HTR-8/SVneo (cell line): ENCODE results near the gene LMF2.
"Not testable (repeated sequence)": the region's sequence is repeated elsewhere in the genome, so short reads cannot be mapped to it uniquely, and the experiment has no call there.

Experiments
- DNase-seq: peaks from one replicate; pipeline ENCODE4 v3.0.0; 2011; ENCODE audit warnings: low spot score, mixed read lengths; ENCODE audit not compliant: insufficient read length
- FAIRE-seq: peaks from 2 replicates; lab custom pipeline; 2011; peaks lifted over from hg19 to GRCh38; lab: Jason Lieb, UNC

LMF2 gene, protein sequence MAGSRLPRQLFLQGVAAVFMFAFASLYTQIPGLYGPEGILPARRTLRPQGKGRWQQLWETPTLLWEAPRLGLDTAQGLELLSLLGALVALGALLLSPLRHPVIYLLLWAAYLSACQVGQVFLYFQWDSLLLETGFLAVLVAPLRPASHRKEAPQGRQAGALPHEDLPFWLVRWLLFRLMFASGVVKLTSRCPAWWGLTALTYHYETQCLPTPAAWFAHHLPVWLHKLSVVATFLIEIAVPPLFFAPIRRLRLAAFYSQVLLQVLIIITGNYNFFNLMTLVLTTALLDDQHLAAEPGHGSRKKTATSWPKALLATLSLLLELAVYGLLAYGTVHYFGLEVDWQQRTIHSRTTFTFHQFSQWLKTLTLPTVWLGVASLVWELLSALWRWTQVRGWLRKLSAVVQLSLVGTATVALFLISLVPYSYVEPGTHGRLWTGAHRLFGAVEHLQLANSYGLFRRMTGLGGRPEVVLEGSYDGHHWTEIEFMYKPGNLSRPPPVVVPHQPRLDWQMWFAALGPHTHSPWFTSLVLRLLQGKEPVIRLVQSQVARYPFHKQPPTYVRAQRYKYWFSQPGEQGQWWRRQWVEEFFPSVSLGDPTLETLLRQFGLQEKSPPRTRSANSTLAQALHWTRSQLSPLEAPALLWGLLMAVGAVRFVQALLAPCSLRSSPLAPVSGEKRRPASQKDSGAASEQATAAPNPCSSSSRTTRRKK

DNA sequence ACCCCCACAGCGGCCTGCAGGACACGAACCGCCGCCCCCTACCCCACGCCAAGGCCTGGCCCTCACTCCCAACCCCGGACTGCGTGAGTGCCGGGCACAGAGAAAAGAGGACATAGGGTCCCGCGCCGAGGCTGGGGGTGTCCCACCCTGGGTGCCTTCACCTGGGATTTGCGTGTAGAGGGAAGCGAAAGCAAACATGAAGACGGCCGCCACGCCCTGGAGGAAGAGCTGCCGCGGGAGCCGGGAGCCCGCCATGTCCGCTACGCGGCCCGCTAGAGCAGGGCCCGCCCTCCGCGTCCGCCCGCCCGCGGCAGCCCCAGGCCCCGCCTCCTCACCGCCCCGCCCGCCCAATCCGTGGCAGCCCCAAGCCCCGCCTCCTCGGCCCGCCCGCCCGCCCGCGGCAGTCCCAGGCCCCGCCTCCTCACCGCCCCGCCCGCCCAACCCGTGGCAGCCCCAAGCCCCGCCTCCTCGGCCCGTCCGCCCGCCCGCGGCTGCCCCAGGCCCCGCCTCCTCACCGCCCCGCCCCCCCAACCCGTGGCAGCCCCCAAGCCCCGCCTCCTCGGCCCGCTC lies at the start of gene LMF2:
TSS of gene LMF2 (minus strand) at position 282 of the 570 bp plus-strand sequence. CDS start at position 255, 27 bp downstream.
- DNase-seq (peak; percentile 73), FAIRE-seq (no peak)

- no peak for DNase-seq
Observed at GRCh38 chr22:50556703-50557102, 49.2 kb upstream of the LMF2 start.

GRCh38 chr22:50553310-50553709 lies 45.8 kb upstream of the LMF2 start:
- FAIRE-seq (no peak), DNase-seq (no peak)

More at GRCh38 chr22:50556703-50557102, 49.2 kb upstream of the LMF2 start:
- no peak for FAIRE-seq

GRCh38 chr22:50551160-50551752 lies 43.8 kb upstream of the LMF2 start:
- FAIRE-seq, result no peak
- DNase-seq, result no peak

- FAIRE-seq, result no peak
- no peak for DNase-seq
Observed at GRCh38 chr22:50550395-50550794, 42.9 kb upstream of the LMF2 start.

- no peak for FAIRE-seq
- no peak for DNase-seq
Observed at GRCh38 chr22:50548921-50549790, 41.7 kb upstream of the LMF2 start.

DNA sequence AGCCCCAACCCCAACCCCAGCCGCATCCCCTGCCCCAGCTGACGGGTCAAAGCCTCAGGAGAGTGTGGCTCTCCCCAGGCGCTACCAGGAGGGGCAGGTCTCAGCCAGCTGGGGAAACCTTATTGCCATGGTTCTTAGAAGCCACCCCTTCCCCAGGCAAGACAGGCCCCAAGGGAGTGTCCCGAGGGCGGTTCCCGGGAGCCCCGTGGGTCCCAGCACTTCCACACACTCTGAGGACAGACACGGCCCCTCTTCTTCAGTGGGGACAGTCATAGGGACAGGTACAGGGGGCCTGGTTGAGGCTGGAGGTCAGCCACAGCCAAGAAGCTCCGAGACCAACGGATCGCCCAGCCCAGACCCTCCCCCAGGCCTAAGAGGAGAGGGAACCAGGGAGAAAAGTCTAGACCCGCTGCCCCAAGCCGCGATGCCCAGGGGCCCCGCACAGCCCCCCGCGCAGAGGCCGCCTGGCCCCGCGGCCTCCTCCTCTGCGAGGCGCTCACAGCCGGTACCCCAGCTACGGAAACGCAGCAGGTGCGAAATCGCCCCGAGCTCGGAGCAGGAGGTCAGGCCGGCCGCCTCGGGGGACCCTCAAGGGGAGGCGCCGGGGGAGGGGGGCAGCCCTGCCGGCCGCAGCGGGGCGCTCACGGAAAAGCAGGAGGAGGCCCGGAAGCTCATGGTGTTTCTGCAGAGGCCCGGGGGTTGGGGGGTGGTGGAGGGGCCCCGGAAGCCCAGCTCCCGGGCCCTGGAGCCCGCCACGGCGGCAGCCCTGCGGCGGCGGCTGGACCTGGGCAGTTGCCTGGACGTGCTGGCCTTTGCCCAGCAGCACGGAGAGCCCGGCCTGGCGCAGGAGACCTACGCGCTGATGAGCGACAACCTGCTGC lies 40.8 kb upstream of the LMF2 start:
- no peak for DNase-seq
- FAIRE-seq, result no peak

GRCh38 chr22:50547263-50547985 lies 39.9 kb upstream of the LMF2 start:
- DNase-seq, result no peak
- no peak for FAIRE-seq

DNA sequence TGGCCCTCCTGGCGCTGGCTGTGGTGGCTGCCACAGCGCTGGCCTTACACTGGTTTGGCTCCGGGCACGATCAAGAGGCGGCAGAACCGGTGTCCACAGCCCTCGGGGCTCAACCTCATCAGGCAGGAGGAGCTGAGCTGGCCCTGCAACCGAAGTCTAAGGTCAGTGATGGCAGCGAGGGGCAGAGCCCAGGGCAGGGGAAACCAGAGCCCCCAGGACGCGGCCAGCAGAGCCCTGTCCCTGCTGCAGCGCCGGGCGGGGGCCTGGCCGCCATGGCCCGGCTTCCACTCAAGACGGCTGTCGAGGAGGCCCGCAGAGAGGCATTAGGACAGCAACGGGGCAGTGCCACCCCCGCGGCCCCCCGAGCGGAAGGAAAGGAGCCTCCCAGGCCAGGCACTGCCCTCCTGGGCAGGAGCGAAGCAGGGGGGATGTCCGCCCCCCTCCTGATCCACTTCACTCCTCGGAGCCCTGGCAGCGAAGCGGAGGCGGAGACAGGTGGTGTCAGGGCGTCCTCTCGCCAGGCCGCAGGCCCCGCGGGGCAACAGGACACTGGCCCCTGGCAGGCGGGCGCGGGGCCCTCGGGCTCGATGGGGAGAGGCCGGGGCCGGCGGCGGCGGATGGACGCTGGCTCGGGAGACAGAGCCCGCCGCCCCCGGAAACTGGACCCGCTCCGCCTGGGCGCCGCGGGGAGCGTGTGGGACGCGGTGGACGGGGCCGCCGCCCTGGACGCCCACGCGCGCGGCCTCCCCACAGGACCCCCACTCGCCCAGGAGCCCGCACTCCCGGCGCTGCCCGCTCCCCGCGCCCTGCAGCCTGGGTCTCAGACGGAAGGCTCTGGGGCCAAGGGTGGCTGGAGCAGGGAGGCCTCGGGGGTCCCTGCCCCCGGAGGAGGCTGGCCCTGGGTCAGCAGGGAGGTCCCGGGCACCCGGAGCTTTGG lies 39.1 kb upstream of the LMF2 start:
- FAIRE-seq, result no peak

DNA sequence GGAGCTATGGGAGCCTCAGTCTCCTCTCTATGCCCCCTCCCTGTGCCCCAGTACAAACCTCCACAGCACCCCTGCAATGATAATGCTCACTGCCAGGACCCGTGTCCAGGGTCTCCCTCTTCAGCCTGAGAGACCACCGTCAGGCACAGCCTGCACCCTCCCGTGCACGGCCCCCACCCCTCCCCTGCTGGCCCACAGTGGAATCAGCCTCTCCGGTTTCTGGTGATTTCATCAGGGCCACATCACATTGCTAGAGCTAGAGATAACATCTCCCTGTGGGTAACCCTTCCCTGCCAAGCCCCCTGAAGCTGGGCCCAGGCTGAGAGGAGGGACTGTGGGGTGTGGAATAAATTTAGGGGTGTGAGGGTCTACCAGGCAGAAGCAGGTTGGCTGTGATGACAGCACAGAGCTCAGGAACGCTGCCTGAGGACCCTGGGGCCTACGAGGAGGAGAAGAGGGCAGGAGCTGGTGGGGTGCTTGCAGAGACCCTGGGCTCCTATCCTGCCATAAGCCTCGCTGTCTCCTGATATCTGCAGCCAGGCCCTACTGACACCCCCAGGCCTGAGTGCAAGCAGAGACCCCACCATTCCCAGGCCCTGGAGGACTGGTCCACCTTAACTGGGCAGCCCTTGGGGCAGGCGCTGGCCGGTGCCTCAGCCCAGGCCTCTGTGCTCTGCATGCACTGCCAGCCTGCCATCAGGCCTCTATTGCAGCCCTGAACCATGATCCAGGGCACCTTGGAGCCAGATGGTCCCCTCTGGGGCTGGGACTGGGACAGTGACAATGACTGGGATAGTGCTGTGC lies 38.2 kb upstream of the LMF2 start, which contains the start of gene KLHDC7B:
TSS of gene KLHDC7B (plus strand) at position 378 of the 804 bp plus-strand sequence. CDS start at position 723, 345 bp downstream.
- FAIRE-seq (no peak), DNase-seq (no peak)

More for the DNA sequence above, 39.1 kb upstream of the LMF2 start:
- no peak for DNase-seq

DNA sequence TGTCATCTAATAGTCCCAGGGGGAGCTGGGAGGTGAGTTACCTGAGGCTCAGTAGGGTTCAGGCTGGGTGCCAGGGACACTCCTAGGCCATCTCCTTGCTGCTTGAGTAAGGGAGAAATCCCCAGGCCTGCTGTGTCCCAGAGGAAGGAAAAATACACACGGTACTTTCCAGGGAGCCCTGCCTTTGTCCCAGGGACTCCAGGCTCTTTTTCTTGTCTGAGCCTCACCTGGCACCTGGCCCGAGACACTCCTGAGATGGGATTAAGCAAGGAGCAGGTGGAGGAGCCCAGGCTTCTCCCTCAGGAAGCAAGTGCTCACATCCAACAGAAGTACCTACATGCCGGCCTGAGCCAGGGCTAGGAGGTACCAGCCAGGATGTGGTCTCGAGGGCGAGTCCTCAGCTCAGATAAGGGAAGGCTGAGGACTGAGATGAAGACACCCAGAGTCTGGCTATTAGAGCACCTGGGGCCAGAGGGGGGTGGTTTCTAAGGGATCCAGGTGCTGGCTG lies 37.3 kb upstream of the LMF2 start:
- DNase-seq (no peak), FAIRE-seq (no peak)

DNA sequence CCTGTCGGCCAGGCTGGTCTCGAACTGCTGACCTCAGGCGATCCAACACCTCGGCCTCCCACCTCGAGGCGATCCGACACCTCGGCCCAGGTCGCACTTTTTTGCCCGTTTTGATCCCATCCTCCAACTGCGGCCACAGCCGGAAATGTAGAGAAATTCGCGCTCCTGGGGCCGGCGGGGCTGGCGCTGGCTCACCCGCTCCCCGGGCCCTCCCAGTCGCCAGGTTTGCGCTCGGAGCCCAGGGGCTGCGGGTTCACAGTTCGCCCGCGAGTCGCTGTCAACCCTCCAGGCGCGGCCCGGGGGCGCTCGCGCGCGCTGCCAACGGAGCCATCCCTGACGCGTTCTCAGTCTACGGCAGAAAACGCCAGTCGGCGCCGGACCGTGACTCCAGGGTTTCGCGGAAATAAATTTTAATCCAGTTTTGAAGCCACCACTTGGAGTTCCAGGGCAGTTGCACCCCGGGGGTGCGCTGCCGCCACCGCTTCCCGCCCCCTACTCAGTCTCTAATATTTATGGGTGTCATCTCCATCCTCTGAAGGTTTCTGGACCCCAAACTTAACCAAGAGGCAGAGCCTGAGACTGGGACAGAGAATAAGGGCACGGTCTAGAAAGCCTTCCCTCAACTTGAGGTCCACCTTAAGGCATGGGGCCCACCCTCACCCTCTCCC lies 36.7 kb upstream of the LMF2 start:
- FAIRE-seq (no peak), DNase-seq (no peak)

GRCh38 chr22:50542416-50542927 lies 35.0 kb upstream of the LMF2 start:
- no peak for FAIRE-seq

GRCh38 chr22:50541667-50542026 lies 34.1 kb upstream of the LMF2 start:
- DNase-seq, FAIRE-seq: not testable (repeated sequence)

More at GRCh38 chr22:50542416-50542927, 35.0 kb upstream of the LMF2 start:
- DNase-seq, result no peak

DNA sequence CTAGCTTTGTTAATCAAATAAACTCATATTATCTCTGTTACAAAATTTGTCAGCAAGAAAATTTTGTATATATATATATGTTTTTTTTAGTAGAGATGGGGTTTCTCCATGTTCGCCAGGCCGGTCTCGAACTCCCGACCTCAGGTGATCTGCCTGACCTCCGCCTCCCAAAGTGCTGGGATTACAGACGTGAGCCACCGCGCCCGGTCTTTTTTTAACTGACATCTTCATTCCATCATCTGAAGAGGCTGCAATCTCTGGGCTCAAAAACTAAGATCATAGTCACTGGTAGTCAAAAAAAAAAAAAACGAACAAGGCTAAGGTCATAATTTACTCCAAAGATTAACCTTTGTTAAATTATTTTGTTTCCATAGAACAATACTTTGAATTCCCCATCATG lies 32.9 kb upstream of the LMF2 start:
- DNase-seq, result no peak
- FAIRE-seq, result no peak
